ENCODE data around the gene GLDN. TPM values are rescaled to one million over a fixed set of nuclear protein-coding genes. Genes with fewer than 3 reads are reported as not detected.

GLDN gene
- total and polyA plus RNA-seq, 8 donors = 0.23 to 16.8 (median 0.68) TPM; not detected in 2

- no peaks in the 10 kb centered on the region for H3K4me1 ChIP-seq
- no peak for DNase-seq
These were observed 49.5 kb downstream of the GLDN start for GRCh38 chr15:51390966-51391422.

DNA sequence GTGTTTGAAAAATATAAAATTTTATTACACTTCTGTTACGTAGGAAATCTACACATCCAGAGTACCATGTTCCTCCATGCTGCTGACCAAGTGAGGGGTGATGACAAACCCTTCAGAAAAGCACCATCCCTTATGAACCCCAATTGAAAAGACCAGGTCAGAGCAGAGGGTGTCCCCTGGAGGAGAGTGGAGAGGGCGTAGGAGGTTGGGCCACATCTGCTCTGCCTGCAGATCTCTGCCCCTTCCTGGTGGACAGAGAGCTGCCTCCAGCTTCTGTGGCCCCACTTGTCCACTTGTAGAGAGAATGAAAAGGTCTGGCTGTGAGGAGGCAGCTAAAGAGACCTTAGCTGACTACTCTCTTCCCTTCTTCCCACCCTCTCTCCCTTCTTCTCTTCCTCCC is 55.5 kb downstream of the GLDN start:
- no peak for FAIRE-seq
- H3K27ac ChIP-seq = no peak overlapping the region
- WGBS, 2 donors = 84 to 87% methylated on average over 2 of the region's 2 CpGs
- H3K4me3 ChIP-seq = no peak overlapping the region
- no peak for DNase-seq
- no peaks in the 10 kb centered on the region for H3K9me3 ChIP-seq
- no peaks in the 10 kb centered on the region for H3K27me3 ChIP-seq
- no peaks in the 10 kb centered on the region for H3K36me3 ChIP-seq
- intact Hi-C loops (cut with DNase I) = no loop called here
- H3K4me1 ChIP-seq = no peaks in the 10 kb centered on the region
- no peak for TF ChIP-seq CTCF (IDR thresholded peaks at IDR 0.05)
- no peak for ATAC-seq

More at GRCh38 chr15:51390966-51391422, 49.5 kb downstream of the GLDN start:
- Histone ChIP-seq H3K36me3 (no peaks in the 10 kb centered on the region), H3K27ac (no peak overlapping the region), H3K9me3 (no peaks in the 10 kb centered on the region), H3K27me3 (no peaks in the 10 kb centered on the region), H3K4me3 (no peak overlapping the region)
- TF ChIP-seq CTCF (IDR thresholded peaks at IDR 0.05) = no peak
- ATAC-seq = no peak
- intact Hi-C loops (cut with DNase I) = loop anchor here in 1 of 3 donors (5.0 kb wide), 1 partner anchor 49 kb away; the partner anchor contains the start of gene GLDN
- no peak for FAIRE-seq
- 80 to 85% methylated on average over 5 of the region's 5 CpGs for WGBS, 2 donors

GRCh38 chr15:51398626-51399025 is 57.2 kb downstream of the GLDN start:
- WGBS, 2 donors = 67 to 70% methylated on average over 9 of the region's 9 CpGs
- intact Hi-C loops (cut with DNase I) = no loop called here
- no peaks in the 10 kb centered on the region for H3K4me1 ChIP-seq
- no peaks in the 10 kb centered on the region for H3K36me3 ChIP-seq
- FAIRE-seq = no peak
- no peak overlapping the region for H3K4me3 ChIP-seq
- no peaks in the 10 kb centered on the region for H3K9me3 ChIP-seq
- no peak for ATAC-seq
- peak in 1 of 6 donors; percentile 23 for DNase-seq
- no peaks in the 10 kb centered on the region for H3K27me3 ChIP-seq
- H3K27ac ChIP-seq = no peak overlapping the region
- no peak for TF ChIP-seq CTCF (IDR thresholded peaks at IDR 0.05)

DNA sequence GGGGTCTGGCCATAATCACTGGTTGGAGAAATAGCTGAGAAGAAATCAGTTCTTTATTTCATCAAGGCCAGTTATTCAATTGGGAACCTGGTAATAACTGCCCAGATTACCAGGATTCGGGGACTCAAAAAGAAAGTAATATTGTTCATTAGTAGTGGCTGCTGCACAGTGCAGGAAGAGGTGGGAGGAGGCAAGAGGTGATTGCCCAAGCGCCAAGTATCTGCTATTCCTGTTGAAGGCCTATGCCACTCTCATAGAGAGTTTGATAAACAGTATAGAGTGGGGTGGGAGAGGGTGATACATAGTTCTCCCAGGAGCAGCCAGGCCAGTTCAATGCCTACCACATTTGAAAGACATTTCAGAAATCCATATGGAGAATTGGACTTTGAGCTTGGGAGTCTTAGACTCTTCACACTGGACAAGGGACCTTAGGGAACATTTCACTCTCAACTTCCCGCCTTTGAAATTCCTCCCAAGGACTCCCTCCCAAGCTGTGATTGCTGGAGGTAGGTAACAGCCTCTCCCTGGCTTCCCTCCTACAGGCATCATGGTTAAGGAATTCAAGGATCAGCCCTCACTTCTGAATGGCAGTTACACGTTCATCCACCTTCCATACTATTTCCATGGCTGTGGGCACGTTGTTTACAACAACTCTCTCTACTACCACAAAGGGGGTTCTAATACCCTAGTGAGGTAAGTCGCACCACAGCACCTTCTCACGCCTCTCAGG is 59.8 kb downstream of the GLDN start:
- intact Hi-C loops (cut with DNase I) = no loop called here
- H3K4me3 ChIP-seq = no peak overlapping the region
- no peaks in the 10 kb centered on the region for H3K4me1 ChIP-seq
- FAIRE-seq (no peak), ATAC-seq (no peak), DNase-seq (no peak)
- no peaks in the 10 kb centered on the region for H3K36me3 ChIP-seq
- no peaks in the 10 kb centered on the region for H3K9me3 ChIP-seq
- H3K27me3 ChIP-seq = no peaks in the 10 kb centered on the region
- WGBS, 2 donors = 80 to 83% methylated on average over 7 of the region's 7 CpGs
- no peak for TF ChIP-seq CTCF (IDR thresholded peaks at IDR 0.05)
- H3K27ac ChIP-seq = no peak overlapping the region

- DNase-seq (peak in 3 of 6 donors; percentile 27 to 36 (median 27)), FAIRE-seq (no peak)
- WGBS, 2 donors = 27 to 34% methylated on average over 12 of the region's 12 CpGs
These were observed 60.5 kb downstream of the GLDN start for GRCh38 chr15:51401872-51402517.

More at GRCh38 chr15:51401872-51402517, 60.5 kb downstream of the GLDN start:
- peak; percentile 21 to 54 (median 31) for TF ChIP-seq CTCF (IDR thresholded peaks at IDR 0.05)
- intact Hi-C loops (cut with DNase I) = no loop called here
- Histone ChIP-seq H3K27me3 (no peaks in the 10 kb centered on the region), H3K27ac (no peak overlapping the region), H3K4me3 (no peak overlapping the region), H3K36me3 (no peaks in the 10 kb centered on the region), H3K4me1 (no peaks in the 10 kb centered on the region), H3K9me3 (no peaks in the 10 kb centered on the region)
- ATAC-seq = peak in 3 of 4 donors; percentile 57 to 81 (median 74)

Measured in pancreas (tissue), 10 donors.